Peyer's patch (tissue), 4 donors: ENCODE data around the gene CPT1B. TPM values are rescaled to one million over a fixed set of nuclear protein-coding genes. Genes with fewer than 3 reads are reported as not detected.
"Not testable (repeated sequence)": the region's sequence is repeated elsewhere in the genome, so short reads cannot be mapped to it uniquely, and the experiment has no call there.

ENCODE experiments used
- DNase-seq, 3 donors: peaks; one replicate each; pipeline ENCODE4 v3.0.0-alpha.2; 2017 to 2019
- H3K27ac ChIP-seq, 4 donors: fragments of 200-600 bp; sonication (generic); one replicate each; pipeline ENCODE4 v1.5.1; 2016 to 2019
- H3K27me3 ChIP-seq, 2 donors: fragments of 200-600 bp; sonication (generic); one replicate each; pipeline ENCODE4 v1.5.1; 2019
- H3K36me3 ChIP-seq, 3 donors: fragments of 200-600 bp; sonication (generic); one replicate each; pipeline ENCODE4 v1.5.1; 2016 to 2019
- H3K4me1 ChIP-seq, 4 donors: fragments of 200-600 bp; sonication (generic); one replicate each; pipeline ENCODE4 v1.5.1; 2016 to 2019
- H3K4me3 ChIP-seq, 4 donors: fragments of 200-600 bp; sonication (generic); 1 replicate in 3 of 4; 2 replicates in 1 of 4; pipeline ENCODE4 v1.5.1; 2016 to 2019; ENCODE audit warnings: mild to moderate bottlenecking in 1 of 4
- H3K9me3 ChIP-seq, 4 donors: fragments of 200-600 bp; sonication (generic); one replicate each; pipeline ENCODE4 v1.5.1; 2016 to 2019; ENCODE audit warnings: mild to moderate bottlenecking in 1 of 4
- POLR2A ChIP-seq, 2 donors: fragments of 450-650 bp; IDR thresholded peaks; one replicate each; pipeline ENCODE4 v1.5.1; 2017; ENCODE audit warnings: antibody characterized with exemption in 2 of 2, mild to moderate bottlenecking in 2 of 2, moderate library complexity in 2 of 2
- total RNA-seq, 4 donors: library from RNA; depleted of rRNA; stranded (reverse); fragments of >200 nt; gene quantifications; one replicate each; pipeline ENCODE4 v1.1.0, GENCODE V29; 2016
- TF ChIP-seq, protein P1 (sequence below), 6 experiments: fragments of 450-650 bp in 4 of 6; fragments of 200-600 bp in 2 of 6; sonication (generic) in 1 of 6; IDR thresholded peaks; one replicate each; pipeline ENCODE4 v1.5.1; 2017 to 2019; ENCODE audit warnings: antibody characterized with exemption in 6 of 6, mild to moderate bottlenecking in 3 of 6, moderate library complexity in 1 of 6

Gene CPT1B
- total RNA-seq, 4 donors from 2014 or later = 51.2 to 133 (median 56.5) TPM

GRCh38 chr22:50620593-50621355 lies 42.5 kb upstream of the CPT1B start:
- H3K27ac ChIP-seq = peak overlapping the region; percentile 82 to 91 (median 88)
- peak overlapping the region; percentile 20 to 51 (median 38) for H3K4me3 ChIP-seq

DNA sequence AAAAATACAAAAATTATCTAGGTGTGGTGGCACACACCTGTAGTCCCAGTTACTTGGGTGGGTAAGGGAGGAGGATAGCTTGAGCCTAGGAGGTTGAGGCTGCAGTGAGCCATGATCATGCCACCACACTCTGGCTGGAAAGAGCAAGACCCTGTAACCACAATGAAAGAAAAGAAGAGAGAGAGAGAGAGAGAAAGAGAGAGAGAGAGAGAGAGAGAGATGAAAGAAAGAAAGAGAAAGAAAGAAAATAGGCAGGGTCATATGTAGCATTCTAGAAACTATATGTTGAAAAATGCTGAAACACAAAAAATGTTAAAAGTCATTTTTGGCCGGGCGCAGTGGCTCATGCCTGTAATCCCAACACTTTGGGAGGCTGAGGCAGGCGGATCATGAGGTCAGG lies 36.1 kb upstream of the CPT1B start:
- peak overlapping the region in 1 of 4 donors; percentile 87 for H3K27ac ChIP-seq

More at GRCh38 chr22:50620593-50621355, 42.5 kb upstream of the CPT1B start:
- H3K27me3 ChIP-seq = no peaks in the 10 kb centered on the region
- TF ChIP-seq, protein P1, sequence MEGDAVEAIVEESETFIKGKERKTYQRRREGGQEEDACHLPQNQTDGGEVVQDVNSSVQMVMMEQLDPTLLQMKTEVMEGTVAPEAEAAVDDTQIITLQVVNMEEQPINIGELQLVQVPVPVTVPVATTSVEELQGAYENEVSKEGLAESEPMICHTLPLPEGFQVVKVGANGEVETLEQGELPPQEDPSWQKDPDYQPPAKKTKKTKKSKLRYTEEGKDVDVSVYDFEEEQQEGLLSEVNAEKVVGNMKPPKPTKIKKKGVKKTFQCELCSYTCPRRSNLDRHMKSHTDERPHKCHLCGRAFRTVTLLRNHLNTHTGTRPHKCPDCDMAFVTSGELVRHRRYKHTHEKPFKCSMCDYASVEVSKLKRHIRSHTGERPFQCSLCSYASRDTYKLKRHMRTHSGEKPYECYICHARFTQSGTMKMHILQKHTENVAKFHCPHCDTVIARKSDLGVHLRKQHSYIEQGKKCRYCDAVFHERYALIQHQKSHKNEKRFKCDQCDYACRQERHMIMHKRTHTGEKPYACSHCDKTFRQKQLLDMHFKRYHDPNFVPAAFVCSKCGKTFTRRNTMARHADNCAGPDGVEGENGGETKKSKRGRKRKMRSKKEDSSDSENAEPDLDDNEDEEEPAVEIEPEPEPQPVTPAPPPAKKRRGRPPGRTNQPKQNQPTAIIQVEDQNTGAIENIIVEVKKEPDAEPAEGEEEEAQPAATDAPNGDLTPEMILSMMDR (IDR thresholded peaks at IDR 0.05) = peak in 4 of 6 experiments; percentile 82 to 84 (median 83)
- no peak for TF ChIP-seq POLR2A (IDR thresholded peaks at IDR 0.05)
- H3K9me3 ChIP-seq = no peaks in the 10 kb centered on the region
- H3K36me3 ChIP-seq = peaks cover 0 to 6% (median 0%) of the 10 kb centered on the region in 3 donors
- peak; percentile 73 to 89 (median 82) for DNase-seq
- H3K4me1 ChIP-seq = peaks cover 0 to 37% (median 8%) of the 10 kb centered on the region in 4 donors

DNA sequence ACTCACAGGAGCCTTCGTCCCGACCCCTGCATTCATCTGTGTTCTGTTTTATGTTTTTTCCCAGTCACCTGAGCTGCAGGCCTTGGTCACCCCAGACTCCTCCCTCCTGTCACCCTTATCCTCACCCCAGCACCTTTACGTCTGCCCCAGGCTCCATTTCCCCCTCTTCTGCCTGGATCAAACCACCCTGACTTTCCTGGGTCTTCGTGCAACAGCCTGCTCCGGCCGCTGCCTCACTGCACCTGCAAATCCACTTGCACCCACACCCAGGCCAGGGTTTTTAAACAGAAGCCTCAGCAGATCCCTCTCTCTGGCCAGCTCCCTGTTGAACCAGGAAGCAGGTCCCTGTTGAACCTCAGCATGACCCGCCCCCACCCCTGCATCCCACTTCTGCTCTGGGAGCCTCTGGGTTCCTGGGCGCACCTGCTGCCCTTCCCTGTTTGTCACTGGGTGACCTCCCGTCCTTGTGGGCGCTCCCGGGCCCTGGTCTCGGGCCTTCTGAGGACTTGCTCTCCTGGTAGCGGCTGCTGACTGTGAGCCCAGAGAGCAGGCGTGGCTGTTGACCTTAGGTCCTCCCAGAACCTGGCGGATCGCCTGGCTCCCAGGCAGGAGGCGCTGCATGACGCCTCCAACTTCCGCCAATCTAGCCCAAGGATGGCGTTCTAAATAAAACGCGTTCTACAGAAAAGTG lies 35.2 kb upstream of the CPT1B start:
- Histone ChIP-seq H3K36me3 (no peaks in the 10 kb centered on the region), H3K27ac (peak overlapping the region in 3 of 4 donors; percentile 62 to 87 (median 81)), H3K4me1 (peaks cover 0 to 19% (median 2%) of the 10 kb centered on the region in 4 donors), H3K9me3 (no peaks in the 10 kb centered on the region), H3K27me3 (no peaks in the 10 kb centered on the region), H3K4me3 (peak overlapping the region in 2 of 4 donors; percentile 12 to 21)
- TF ChIP-seq, protein P1 (IDR thresholded peaks at IDR 0.05) = peak in 3 of 6 experiments; percentile 26 to 42 (median 41)
- TF ChIP-seq POLR2A (IDR thresholded peaks at IDR 0.05) = peak; percentile 54 to 61
- DNase-seq = peak in 2 of 3 donors; percentile 90

More for the DNA sequence above, 36.1 kb upstream of the CPT1B start:
- H3K4me3 ChIP-seq, DNase-seq, H3K9me3 ChIP-seq, H3K36me3 ChIP-seq, H3K27me3 ChIP-seq: not testable (repeated sequence)
- peaks cover 0 to 19% (median 2%) of the 10 kb centered on the region in 4 donors for H3K4me1 ChIP-seq

- Histone ChIP-seq H3K27ac (peak overlapping the region in 3 of 4 donors; percentile 62 to 87 (median 81)), H3K4me3 (no peak overlapping the region), H3K27me3 (no peaks in the 10 kb centered on the region), H3K4me1 (peaks cover 0 to 19% (median 2%) of the 10 kb centered on the region in 4 donors), H3K9me3 (no peaks in the 10 kb centered on the region), H3K36me3 (no peaks in the 10 kb centered on the region)
- DNase-seq = peak in 2 of 3 donors; percentile 59 to 84
- no peak for TF ChIP-seq POLR2A (IDR thresholded peaks at IDR 0.05)
- TF ChIP-seq, protein P1 (IDR thresholded peaks at IDR 0.05) = no peak
Observed at GRCh38 chr22:50612528-50613221, 34.4 kb upstream of the CPT1B start.

DNA sequence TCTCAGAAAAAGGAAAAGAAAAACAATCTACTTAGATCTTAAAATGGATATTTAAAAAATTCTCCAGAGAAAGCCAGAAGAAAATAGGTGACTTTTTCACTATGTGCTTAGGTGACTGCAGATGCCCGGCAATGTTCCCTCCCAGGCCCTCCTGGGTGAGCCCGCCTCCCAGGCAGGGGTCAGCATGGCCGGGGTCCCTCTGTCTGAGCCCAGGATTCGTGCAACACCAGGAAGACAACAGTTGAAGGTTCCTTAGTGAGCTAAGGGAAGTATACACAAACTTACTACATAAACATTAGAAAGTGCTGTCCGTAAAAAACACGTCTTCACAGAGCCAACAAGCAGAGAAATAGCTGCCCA lies 33.9 kb upstream of the CPT1B start:
- Histone ChIP-seq H3K27ac (no peak overlapping the region), H3K9me3 (no peaks in the 10 kb centered on the region), H3K4me3 (no peak overlapping the region), H3K4me1 (peaks cover 0 to 19% (median 2%) of the 10 kb centered on the region in 4 donors), H3K36me3 (no peaks in the 10 kb centered on the region), H3K27me3 (no peaks in the 10 kb centered on the region)
- DNase-seq = no peak
- TF ChIP-seq POLR2A (IDR thresholded peaks at IDR 0.05) = no peak
- TF ChIP-seq, protein P1 (IDR thresholded peaks at IDR 0.05) = no peak
